NK-92 treated with Interleukin-12 subunit alpha and Interleukin-12 subunit beta, amount 100 ng/mL, for 24 hours (cell line): ENCODE results near the gene SPTBN4.
"Not testable (repeated sequence)": the region's sequence is repeated elsewhere in the genome, so short reads cannot be mapped to it uniquely, and the experiment has no call there.

Source experiments
- DNase-seq: peaks from one replicate; lab custom pipeline; 2025; lab: John Stamatoyannopoulos, UW

SPTBN4 gene

GRCh38 chr19:40465025-40465556 is 1.7 kb upstream of the SPTBN4 start:
- DNase-seq, result no peak

GRCh38 chr19:40465557-40466218 is 1.1 kb upstream of the SPTBN4 start, which contains the start of gene BLVRB:
Gene BLVRB, minus strand, starts transcription at chr19:40465745. Its CDS starts 57 bp downstream, at chr19:40465688.
- DNase-seq, result peak; percentile 82

GRCh38 chr19:40466219-40466984 is 399 bp upstream of the SPTBN4 start:
- DNase-seq, result no peak

GRCh38 chr19:40469011-40469410 is 2.2 kb downstream of the SPTBN4 start:
- DNase-seq, result no peak

- DNase-seq, result no peak
Measured at GRCh38 chr19:40471111-40471510, 4.3 kb downstream of the SPTBN4 start.

- no peak for DNase-seq
Measured at GRCh38 chr19:40472516-40472915, 5.7 kb downstream of the SPTBN4 start.

- DNase-seq, result no peak
Measured at GRCh38 chr19:40474737-40475136, 7.9 kb downstream of the SPTBN4 start.

GRCh38 chr19:40475878-40476644 is 9.3 kb downstream of the SPTBN4 start:
- DNase-seq, result not testable (repeated sequence)

GRCh38 chr19:40486017-40486416 is 19.2 kb downstream of the SPTBN4 start:
- no peak for DNase-seq

- DNase-seq, result no peak
Measured at GRCh38 chr19:40489882-40490230, 23.1 kb downstream of the SPTBN4 start.

GRCh38 chr19:40492274-40492673 is 25.5 kb downstream of the SPTBN4 start:
- DNase-seq, result no peak

GRCh38 chr19:40493778-40494177 is 27.0 kb downstream of the SPTBN4 start:
- no peak for DNase-seq

- DNase-seq, result no peak
Measured at GRCh38 chr19:40494191-40494838, 27.5 kb downstream of the SPTBN4 start.

GRCh38 chr19:40497214-40497613 is 30.4 kb downstream of the SPTBN4 start:
- no peak for DNase-seq

- no peak for DNase-seq
Measured at GRCh38 chr19:40499320-40499719, 32.5 kb downstream of the SPTBN4 start.

GRCh38 chr19:40500678-40501530 is 34.1 kb downstream of the SPTBN4 start:
- DNase-seq, result not testable (repeated sequence)

GRCh38 chr19:40501599-40501998 is 34.8 kb downstream of the SPTBN4 start:
- DNase-seq, result no peak

GRCh38 chr19:40502081-40502480 is 35.3 kb downstream of the SPTBN4 start:
- DNase-seq, result no peak

- no peak for DNase-seq
Measured at GRCh38 chr19:40502647-40503319, 36.0 kb downstream of the SPTBN4 start.

- DNase-seq, result no peak
Measured at GRCh38 chr19:40503320-40503695, 36.5 kb downstream of the SPTBN4 start.

- DNase-seq, result no peak
Measured at GRCh38 chr19:40506099-40506498, 39.3 kb downstream of the SPTBN4 start.
